Frontal cortex (tissue), 1 donor: ENCODE measurements around the gene GRAP2. TPM values are rescaled to one million over a fixed set of nuclear protein-coding genes. Genes with fewer than 3 reads are reported as not detected.

Experiments
- small RNA-seq: library from RNA; depleted of rRNA; stranded (forward); fragments of <200 nt; gene quantifications from one replicate; pipeline ENCODE3, GENCODE V24; 2014
- total RNA-seq: library from RNA; depleted of rRNA; stranded (reverse); fragments of >200 nt; gene quantifications from one replicate; pipeline ENCODE4 v1.2.3, GENCODE V29; 2014

Gene GRAP2
- total RNA-seq, 1 donor from 2014 or later: 5.3 TPM

Small RNA genes within 50 kb of the gene (small RNA-seq; reads per million reads assigned to genes)
- not detected for gene RN7SKP210

Other genes with a start within 250 kb of the GRAP2 start
- gene ENTHD1, start 7.3 kb upstream of the GRAP2 start, total RNA-seq: under 0.01 TPM
- not detected for gene TMA7B, start 59.3 kb downstream of the GRAP2 start, total RNA-seq
- gene FAM83F, start 93.9 kb downstream of the GRAP2 start, total RNA-seq: 0.41 TPM